WTC11 (cell line): ENCODE measurements around the gene RCE1.

ENCODE experiments used
- ETV6 ChIP-seq: sonication (generic); formaldehyde crosslinking; IDR thresholded peaks from 2 replicates; pipeline ENCODE4 v1.8.1; 2022; ENCODE audit warnings: mild to moderate bottlenecking, missing genetic modification reagents
- FOXJ3 ChIP-seq: sonication (generic); formaldehyde crosslinking; IDR thresholded peaks from 2 replicates; pipeline ENCODE4 v1.9.0; 2021; ENCODE audit warnings: missing genetic modification reagents, mild to moderate bottlenecking, borderline replicate concordance
- JUN ChIP-seq: sonication (generic); formaldehyde crosslinking; IDR thresholded peaks from 2 replicates; pipeline ENCODE4 v1.8.0; 2023; ENCODE audit warnings: mild to moderate bottlenecking, missing genetic modification reagents
- NR2C2 ChIP-seq: sonication (generic); formaldehyde crosslinking; IDR thresholded peaks from 2 replicates; pipeline ENCODE4 v1.8.0; 2022; ENCODE audit warnings: mild to moderate bottlenecking, missing genetic modification reagents
- SP1 ChIP-seq: sonication (generic); formaldehyde crosslinking; conservative IDR thresholded peaks from 2 replicates; pipeline ENCODE4 v1.8.1; 2022; ENCODE audit warnings: missing genetic modification reagents
- ZNF263 ChIP-seq: sonication (generic); formaldehyde crosslinking; IDR thresholded peaks from 2 replicates; pipeline ENCODE4 v1.8.1; 2022; ENCODE audit warnings: low read depth, mild to moderate bottlenecking, moderate library complexity, missing genetic modification reagents
- ZNF423 ChIP-seq: fragments of 250-450 bp; sonication (Bioruptor Pico); IDR thresholded peaks from 2 replicates; pipeline ENCODE4 v2.1.2; 2022; ENCODE audit warnings: mild to moderate bottlenecking, moderate library complexity
- TF ChIP-seq, protein P1 (sequence below): fragments of 200-600 bp; IDR thresholded peaks from 2 replicates; pipeline ENCODE4 v1.8.0; 2022; ENCODE audit warnings: antibody characterized with exemption
- TF ChIP-seq, protein P2 (sequence below): sonication (generic); formaldehyde crosslinking; IDR thresholded peaks from 2 replicates; pipeline ENCODE4 v1.8.1; 2022; ENCODE audit warnings: missing genetic modification reagents, borderline replicate concordance
- TF ChIP-seq, protein P3 (sequence below): sonication (generic); formaldehyde crosslinking; IDR thresholded peaks from 2 replicates; pipeline ENCODE4 v1.8.0; 2022; ENCODE audit warnings: mild to moderate bottlenecking, missing genetic modification reagents
- TF ChIP-seq, protein P4 (sequence below): sonication (generic); formaldehyde crosslinking; IDR thresholded peaks from 2 replicates; pipeline ENCODE4 v1.8.1; 2023; ENCODE audit warnings: mild to moderate bottlenecking, missing genetic modification reagents, moderate library complexity
- TF ChIP-seq, protein P5 (sequence below): fragments of 250-450 bp; sonication (Bioruptor Pico); IDR thresholded peaks from 2 replicates; pipeline ENCODE4 v1.9.0; 2021; ENCODE audit warnings: moderate library complexity, mild to moderate bottlenecking, inconsistent platforms, borderline replicate concordance
- TF ChIP-seq, protein P6 (sequence below): sonication (generic); formaldehyde crosslinking; IDR thresholded peaks from 2 replicates; pipeline ENCODE4 v1.8.0; 2022; ENCODE audit warnings: mild to moderate bottlenecking, missing genetic modification reagents

DNA sequence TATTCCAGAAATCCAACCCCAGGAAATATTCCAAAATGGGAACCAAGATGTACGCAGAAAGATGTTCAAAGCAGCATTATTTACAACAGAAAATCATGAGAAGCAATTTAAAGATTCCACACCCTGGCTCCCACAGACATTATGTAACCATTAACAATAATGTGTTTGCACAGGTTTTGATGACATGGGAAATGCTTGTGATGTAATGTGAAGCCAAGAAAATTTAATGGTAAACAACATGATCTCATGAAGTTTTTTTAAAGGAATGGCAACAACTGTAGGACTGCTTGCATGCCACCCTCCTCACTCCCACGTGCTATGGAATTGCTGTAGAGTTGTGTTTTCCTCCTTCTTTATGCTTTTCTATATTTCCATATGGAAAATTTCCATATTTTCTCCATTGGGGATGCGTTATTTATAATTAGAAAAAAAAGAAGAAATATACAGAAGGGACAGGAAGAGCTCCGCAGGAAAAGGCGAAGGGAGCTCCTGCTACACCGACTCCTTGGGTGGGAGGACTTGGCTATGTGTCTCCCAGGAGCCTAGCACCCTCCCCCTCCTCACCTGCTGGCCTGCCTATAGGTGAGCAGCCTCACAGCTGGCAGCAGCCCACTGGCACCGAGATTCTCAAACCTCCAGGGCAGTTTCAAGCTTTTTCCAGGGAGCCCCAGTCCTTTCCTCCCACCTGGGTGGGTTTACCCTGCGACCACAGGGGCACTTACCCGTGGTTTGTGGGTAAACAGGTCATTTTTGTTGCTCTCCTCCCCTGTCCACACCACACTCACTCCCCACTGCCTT lies 34.5 kb downstream of the RCE1 start:
- no peak for TF ChIP-seq ZNF423 (CRISPR knock-in tag)
- TF ChIP-seq JUN (CRISPR knock-in tag): no peak
- no peak for TF ChIP-seq FOXJ3
- TF ChIP-seq, protein P1, sequence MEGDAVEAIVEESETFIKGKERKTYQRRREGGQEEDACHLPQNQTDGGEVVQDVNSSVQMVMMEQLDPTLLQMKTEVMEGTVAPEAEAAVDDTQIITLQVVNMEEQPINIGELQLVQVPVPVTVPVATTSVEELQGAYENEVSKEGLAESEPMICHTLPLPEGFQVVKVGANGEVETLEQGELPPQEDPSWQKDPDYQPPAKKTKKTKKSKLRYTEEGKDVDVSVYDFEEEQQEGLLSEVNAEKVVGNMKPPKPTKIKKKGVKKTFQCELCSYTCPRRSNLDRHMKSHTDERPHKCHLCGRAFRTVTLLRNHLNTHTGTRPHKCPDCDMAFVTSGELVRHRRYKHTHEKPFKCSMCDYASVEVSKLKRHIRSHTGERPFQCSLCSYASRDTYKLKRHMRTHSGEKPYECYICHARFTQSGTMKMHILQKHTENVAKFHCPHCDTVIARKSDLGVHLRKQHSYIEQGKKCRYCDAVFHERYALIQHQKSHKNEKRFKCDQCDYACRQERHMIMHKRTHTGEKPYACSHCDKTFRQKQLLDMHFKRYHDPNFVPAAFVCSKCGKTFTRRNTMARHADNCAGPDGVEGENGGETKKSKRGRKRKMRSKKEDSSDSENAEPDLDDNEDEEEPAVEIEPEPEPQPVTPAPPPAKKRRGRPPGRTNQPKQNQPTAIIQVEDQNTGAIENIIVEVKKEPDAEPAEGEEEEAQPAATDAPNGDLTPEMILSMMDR: no peak
- TF ChIP-seq, protein P2, sequence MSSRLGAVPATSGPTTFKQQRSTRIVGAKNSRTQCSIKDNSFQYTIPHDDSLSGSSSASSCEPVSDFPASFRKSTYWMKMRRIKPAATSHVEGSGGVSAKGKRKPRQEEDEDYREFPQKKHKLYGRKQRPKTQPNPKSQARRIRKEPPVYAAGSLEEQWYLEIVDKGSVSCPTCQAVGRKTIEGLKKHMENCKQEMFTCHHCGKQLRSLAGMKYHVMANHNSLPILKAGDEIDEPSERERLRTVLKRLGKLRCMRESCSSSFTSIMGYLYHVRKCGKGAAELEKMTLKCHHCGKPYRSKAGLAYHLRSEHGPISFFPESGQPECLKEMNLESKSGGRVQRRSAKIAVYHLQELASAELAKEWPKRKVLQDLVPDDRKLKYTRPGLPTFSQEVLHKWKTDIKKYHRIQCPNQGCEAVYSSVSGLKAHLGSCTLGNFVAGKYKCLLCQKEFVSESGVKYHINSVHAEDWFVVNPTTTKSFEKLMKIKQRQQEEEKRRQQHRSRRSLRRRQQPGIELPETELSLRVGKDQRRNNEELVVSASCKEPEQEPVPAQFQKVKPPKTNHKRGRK (CRISPR knock-in tag): no peak
- TF ChIP-seq, protein P3, sequence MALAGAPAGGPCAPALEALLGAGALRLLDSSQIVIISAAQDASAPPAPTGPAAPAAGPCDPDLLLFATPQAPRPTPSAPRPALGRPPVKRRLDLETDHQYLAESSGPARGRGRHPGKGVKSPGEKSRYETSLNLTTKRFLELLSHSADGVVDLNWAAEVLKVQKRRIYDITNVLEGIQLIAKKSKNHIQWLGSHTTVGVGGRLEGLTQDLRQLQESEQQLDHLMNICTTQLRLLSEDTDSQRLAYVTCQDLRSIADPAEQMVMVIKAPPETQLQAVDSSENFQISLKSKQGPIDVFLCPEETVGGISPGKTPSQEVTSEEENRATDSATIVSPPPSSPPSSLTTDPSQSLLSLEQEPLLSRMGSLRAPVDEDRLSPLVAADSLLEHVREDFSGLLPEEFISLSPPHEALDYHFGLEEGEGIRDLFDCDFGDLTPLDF (CRISPR knock-in tag): no peak
- TF ChIP-seq, protein P4, sequence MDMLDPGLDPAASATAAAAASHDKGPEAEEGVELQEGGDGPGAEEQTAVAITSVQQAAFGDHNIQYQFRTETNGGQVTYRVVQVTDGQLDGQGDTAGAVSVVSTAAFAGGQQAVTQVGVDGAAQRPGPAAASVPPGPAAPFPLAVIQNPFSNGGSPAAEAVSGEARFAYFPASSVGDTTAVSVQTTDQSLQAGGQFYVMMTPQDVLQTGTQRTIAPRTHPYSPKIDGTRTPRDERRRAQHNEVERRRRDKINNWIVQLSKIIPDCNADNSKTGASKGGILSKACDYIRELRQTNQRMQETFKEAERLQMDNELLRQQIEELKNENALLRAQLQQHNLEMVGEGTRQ: no peak
- TF ChIP-seq, protein P5, sequence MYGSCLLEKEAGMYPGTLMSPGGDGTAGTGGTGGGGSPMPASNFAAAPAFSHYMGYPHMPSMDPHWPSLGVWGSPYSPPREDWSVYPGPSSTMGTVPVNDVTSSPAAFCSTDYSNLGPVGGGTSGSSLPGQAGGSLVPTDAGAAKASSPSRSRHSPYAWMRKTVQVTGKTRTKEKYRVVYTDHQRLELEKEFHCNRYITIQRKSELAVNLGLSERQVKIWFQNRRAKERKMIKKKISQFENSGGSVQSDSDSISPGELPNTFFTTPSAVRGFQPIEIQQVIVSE (CRISPR knock-in tag): no peak
- no peak for TF ChIP-seq ZNF263 (CRISPR knock-in tag)
- TF ChIP-seq, protein P6, sequence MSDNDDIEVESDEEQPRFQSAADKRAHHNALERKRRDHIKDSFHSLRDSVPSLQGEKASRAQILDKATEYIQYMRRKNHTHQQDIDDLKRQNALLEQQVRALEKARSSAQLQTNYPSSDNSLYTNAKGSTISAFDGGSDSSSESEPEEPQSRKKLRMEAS (CRISPR knock-in tag): no peak
- no peak for TF ChIP-seq SP1 (CRISPR knock-in tag)
- no peak for TF ChIP-seq ETV6 (CRISPR knock-in tag)
- TF ChIP-seq NR2C2 (CRISPR knock-in tag): no peak
